NCI-H1417 (cell line): ENCODE data around the gene DPY19L3.
"Not testable (repeated sequence)": the region's sequence is repeated elsewhere in the genome, so short reads cannot be mapped to it uniquely, and the experiment has no call there.

Experiments used
- DNase-seq, 3 experiments: peaks; one replicate each; lab custom pipeline; 2025; lab: John Stamatoyannopoulos, UW

The DPY19L3 gene

GRCh38 chr19:32405431-32406160 is at the start of gene DPY19L3:
Gene DPY19L3, plus strand, starts transcription at chr19:32405770. Its CDS starts 2,484 bp downstream, at chr19:32408254.
- peak; percentile 94 to 95 (median 94) for DNase-seq

GRCh38 chr19:32357720-32358119 is 47.9 kb upstream of the DPY19L3 start:
- peak in 1 of 3 experiments; percentile 2 for DNase-seq

GRCh38 chr19:32358321-32358720 is 47.2 kb upstream of the DPY19L3 start:
- DNase-seq = peak in 1 of 3 experiments; percentile 6

GRCh38 chr19:32359581-32359980 is 46.0 kb upstream of the DPY19L3 start:
- no peak for DNase-seq

GRCh38 chr19:32361574-32362317 is 43.8 kb upstream of the DPY19L3 start:
- DNase-seq = no peak

GRCh38 chr19:32362318-32362691 is 43.3 kb upstream of the DPY19L3 start:
- no peak for DNase-seq

GRCh38 chr19:32363175-32363574 is 42.4 kb upstream of the DPY19L3 start:
- no peak for DNase-seq

- no peak for DNase-seq
These were observed 41.9 kb upstream of the DPY19L3 start for GRCh38 chr19:32363632-32364031.

GRCh38 chr19:32364040-32364439 is 41.5 kb upstream of the DPY19L3 start:
- DNase-seq = no peak

GRCh38 chr19:32367063-32367462 is 38.5 kb upstream of the DPY19L3 start:
- DNase-seq = no peak

- DNase-seq = no peak
These were observed 37.5 kb upstream of the DPY19L3 start for GRCh38 chr19:32367948-32368536.

- no peak for DNase-seq
These were observed 36.8 kb upstream of the DPY19L3 start for GRCh38 chr19:32368787-32369186.

GRCh38 chr19:32372726-32373517 is 32.6 kb upstream of the DPY19L3 start:
- DNase-seq = no peak

GRCh38 chr19:32373585-32374295 is 31.8 kb upstream of the DPY19L3 start:
- DNase-seq = peak in 1 of 3 experiments; percentile 21

- not testable (repeated sequence) for DNase-seq
These were observed 31.2 kb upstream of the DPY19L3 start for GRCh38 chr19:32374362-32374761.

- not testable (repeated sequence) for DNase-seq
These were observed 28.5 kb upstream of the DPY19L3 start for GRCh38 chr19:32377088-32377487.

GRCh38 chr19:32380269-32380668 is 25.3 kb upstream of the DPY19L3 start:
- no peak for DNase-seq

GRCh38 chr19:32387701-32388392 is 17.7 kb upstream of the DPY19L3 start:
- no peak for DNase-seq

GRCh38 chr19:32388393-32388855 is 17.1 kb upstream of the DPY19L3 start:
- DNase-seq = no peak

- no peak for DNase-seq
These were observed 12.7 kb upstream of the DPY19L3 start for GRCh38 chr19:32392901-32393300.
